Measurements from ENCODE around the gene PLCB2. TPM values are rescaled to one million over a fixed set of nuclear protein-coding genes. Genes with fewer than 3 reads are reported as not detected.

The PLCB2 gene
- total RNA-seq, 1 donor from 2014 or later, result 3.7 TPM

DNA sequence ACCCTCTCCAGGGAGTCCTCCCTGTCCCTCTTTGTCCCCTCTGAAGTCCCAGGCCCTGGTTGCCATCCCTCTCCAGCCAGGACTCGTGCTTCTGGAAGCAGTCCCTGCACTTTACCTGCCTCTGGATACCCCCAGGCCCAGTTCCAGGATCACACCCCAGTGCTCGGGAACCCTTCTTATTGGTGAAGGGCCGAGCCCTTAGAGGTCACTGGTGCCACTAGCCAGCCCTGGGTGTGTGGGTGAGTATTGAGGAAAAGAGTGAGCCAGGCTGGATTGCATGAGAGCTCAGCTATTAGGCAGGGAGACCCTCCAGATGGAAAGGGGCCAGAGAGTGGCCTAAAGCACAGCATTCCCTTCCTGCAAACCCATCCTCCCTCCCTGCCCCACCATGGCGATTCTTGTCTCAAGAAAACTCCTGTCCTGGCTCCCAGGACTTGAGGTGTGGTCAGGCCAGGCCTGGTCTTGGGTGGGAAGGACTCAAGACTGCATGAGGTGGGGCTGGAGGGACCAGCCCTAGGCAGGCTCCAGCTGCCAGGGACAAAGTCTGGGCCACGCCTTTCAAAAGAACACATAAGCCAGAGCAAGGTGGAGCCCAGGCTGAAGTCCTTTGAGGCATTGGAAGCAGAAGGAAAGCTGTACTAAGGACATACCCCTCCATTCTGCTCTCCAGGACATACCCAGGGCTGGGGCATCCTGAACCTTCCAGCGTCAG, 38.3 kb upstream of the PLCB2 start:
- no peak for DNase-seq (ENCODE audit: low read depth)
- no peak overlapping the region for H2AFZ ChIP-seq (ENCODE audit: low read depth, low read length)
- no peak for FAIRE-seq
- no peak overlapping the region for H3K4me3 Mint-ChIP-seq (ENCODE audit: unreplicated experiment)
- H3K4me3 ChIP-seq (ENCODE audit: insufficient read depth, low read depth, low read length), result no peak overlapping the region
- no peak overlapping the region for H3K27ac Mint-ChIP-seq (ENCODE audit: unreplicated experiment)
- no peak overlapping the region for H3K27ac ChIP-seq (ENCODE audit: low read depth, low read length)
- no peaks in the 10 kb centered on the region for H3K36me3 ChIP-seq (ENCODE audit: insufficient read depth, low read length)
- no peak overlapping the region for H3K4me2 ChIP-seq (ENCODE audit: low read length)
- peaks cover 25% of the 10 kb centered on the region for H3K27me3 Mint-ChIP-seq (ENCODE audit: low read depth, unreplicated experiment)
- H3K79me2 ChIP-seq (ENCODE audit: insufficient read depth, low read length), result no peaks in the 10 kb centered on the region
- peaks cover 2% of the 10 kb centered on the region for H3K9me3 Mint-ChIP-seq (ENCODE audit: unreplicated experiment)
- H3K27me3 ChIP-seq (ENCODE audit: insufficient read depth, low read length), result no peaks in the 10 kb centered on the region
- H3K36me3 Mint-ChIP-seq (ENCODE audit: low read depth, unreplicated experiment), result no peaks in the 10 kb centered on the region
- no peaks in the 10 kb centered on the region for H4K20me1 ChIP-seq (ENCODE audit: insufficient read depth, low read length)
- no peak overlapping the region for H3K9ac ChIP-seq (ENCODE audit: low read length)
- H3K9me3 ChIP-seq (ENCODE audit: insufficient read depth, low read depth, low read length), result no peaks in the 10 kb centered on the region
- peaks cover 20% of the 10 kb centered on the region for H3K4me1 Mint-ChIP-seq (ENCODE audit: low read depth, unreplicated experiment)
- TF ChIP-seq, protein P1, sequence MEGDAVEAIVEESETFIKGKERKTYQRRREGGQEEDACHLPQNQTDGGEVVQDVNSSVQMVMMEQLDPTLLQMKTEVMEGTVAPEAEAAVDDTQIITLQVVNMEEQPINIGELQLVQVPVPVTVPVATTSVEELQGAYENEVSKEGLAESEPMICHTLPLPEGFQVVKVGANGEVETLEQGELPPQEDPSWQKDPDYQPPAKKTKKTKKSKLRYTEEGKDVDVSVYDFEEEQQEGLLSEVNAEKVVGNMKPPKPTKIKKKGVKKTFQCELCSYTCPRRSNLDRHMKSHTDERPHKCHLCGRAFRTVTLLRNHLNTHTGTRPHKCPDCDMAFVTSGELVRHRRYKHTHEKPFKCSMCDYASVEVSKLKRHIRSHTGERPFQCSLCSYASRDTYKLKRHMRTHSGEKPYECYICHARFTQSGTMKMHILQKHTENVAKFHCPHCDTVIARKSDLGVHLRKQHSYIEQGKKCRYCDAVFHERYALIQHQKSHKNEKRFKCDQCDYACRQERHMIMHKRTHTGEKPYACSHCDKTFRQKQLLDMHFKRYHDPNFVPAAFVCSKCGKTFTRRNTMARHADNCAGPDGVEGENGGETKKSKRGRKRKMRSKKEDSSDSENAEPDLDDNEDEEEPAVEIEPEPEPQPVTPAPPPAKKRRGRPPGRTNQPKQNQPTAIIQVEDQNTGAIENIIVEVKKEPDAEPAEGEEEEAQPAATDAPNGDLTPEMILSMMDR (IDR thresholded peaks at IDR 0.05; ENCODE audit: insufficient read depth, low read depth, low read length), result no peak
- H3K4me1 ChIP-seq (ENCODE audit: insufficient read depth, low read length), result peaks cover 33% of the 10 kb centered on the region

DNA sequence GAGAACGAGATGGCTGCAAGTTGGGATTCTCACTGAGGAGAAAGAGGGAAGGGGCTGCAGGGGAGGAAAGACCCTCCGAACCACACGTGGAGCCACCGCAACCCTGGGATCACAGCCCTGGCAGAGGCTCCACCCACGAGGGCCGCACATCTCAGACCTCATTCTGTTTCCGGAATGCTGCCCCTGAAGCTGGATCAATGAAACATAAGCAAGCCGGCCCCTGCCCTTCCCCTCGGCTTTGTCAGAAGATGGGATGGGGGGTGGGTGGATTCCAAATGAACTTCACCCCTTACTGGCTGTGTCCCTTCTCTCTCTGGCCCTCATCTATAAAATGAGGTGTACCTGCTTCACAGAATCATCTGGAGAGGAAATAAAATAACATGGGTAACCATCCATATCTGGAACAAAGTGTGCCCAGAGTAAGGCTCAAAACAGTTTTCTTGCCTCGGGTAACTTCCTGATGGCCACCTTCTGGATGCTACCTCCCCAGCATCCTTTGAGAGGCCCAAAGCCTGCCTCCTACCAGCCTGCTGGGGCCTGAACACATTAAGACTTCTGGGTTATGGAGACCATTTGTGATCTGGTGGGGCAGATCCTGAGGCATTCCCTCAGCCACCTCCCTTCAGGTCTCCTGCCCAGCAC, 37.6 kb upstream of the PLCB2 start:
- FAIRE-seq, result no peak
- Mint-ChIP-seq H3K4me3 (ENCODE audit: unreplicated experiment) (no peak overlapping the region), H3K36me3 (ENCODE audit: low read depth, unreplicated experiment) (no peaks in the 10 kb centered on the region), H3K9me3 (ENCODE audit: unreplicated experiment) (peaks cover 2% of the 10 kb centered on the region), H3K4me1 (ENCODE audit: low read depth, unreplicated experiment) (peaks cover 21% of the 10 kb centered on the region), H3K27ac (ENCODE audit: unreplicated experiment) (no peak overlapping the region), H3K27me3 (ENCODE audit: low read depth, unreplicated experiment) (peaks cover 18% of the 10 kb centered on the region)
- no peak overlapping the region for H3K27ac ChIP-seq (ENCODE audit: low read depth, low read length)
- no peaks in the 10 kb centered on the region for H3K36me3 ChIP-seq (ENCODE audit: insufficient read depth, low read length)
- H3K9ac ChIP-seq (ENCODE audit: low read length), result no peak overlapping the region
- TF ChIP-seq, protein P1 (IDR thresholded peaks at IDR 0.05; ENCODE audit: insufficient read depth, low read depth, low read length), result no peak
- no peak for TF ChIP-seq EZH2 (IDR thresholded peaks at IDR 0.05; ENCODE audit: insufficient read depth, low read length)
- H3K79me2 ChIP-seq (ENCODE audit: insufficient read depth, low read length), result peaks cover 2% of the 10 kb centered on the region
- H3K4me1 ChIP-seq (ENCODE audit: insufficient read depth, low read length), result peaks cover 38% of the 10 kb centered on the region
- no peaks in the 10 kb centered on the region for H3K9me3 ChIP-seq (ENCODE audit: insufficient read depth, low read depth, low read length)
- DNase-seq (ENCODE audit: low read depth), result no peak
- H3K27me3 ChIP-seq (ENCODE audit: insufficient read depth, low read length), result no peaks in the 10 kb centered on the region
- no peak overlapping the region for H3K4me2 ChIP-seq (ENCODE audit: low read length)
- no peaks in the 10 kb centered on the region for H4K20me1 ChIP-seq (ENCODE audit: insufficient read depth, low read length)
- H2AFZ ChIP-seq (ENCODE audit: low read depth, low read length), result no peak overlapping the region
- H3K4me3 ChIP-seq (ENCODE audit: insufficient read depth, low read depth, low read length), result no peak overlapping the region

DNA sequence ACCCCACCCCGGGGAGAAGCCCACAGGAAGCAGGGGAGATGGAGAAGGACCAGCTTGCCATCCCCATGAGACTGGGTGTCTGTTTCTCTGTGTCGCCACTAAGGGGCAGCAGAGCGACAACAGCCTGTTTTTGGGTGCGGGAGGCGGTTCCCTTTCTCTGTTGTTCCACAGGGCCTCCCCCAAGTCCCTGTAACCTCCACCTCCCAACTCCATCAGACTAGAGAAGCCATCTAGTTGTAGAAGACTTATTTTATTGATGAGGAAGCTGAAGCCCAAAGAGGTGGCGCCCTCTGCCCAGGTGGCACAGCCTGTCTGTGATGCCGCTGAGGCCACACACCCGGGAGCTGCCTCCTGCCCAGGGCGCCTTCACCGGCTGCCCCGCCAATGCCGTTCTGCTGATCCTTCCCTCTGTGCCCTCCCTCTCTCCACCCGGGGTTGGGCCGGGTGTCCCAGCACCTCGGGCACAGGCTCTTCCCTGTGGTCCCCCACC, 36.9 kb upstream of the PLCB2 start:
- FAIRE-seq, result no peak
- H3K27me3 ChIP-seq (ENCODE audit: insufficient read depth, low read length), result no peaks in the 10 kb centered on the region
- H3K27ac ChIP-seq (ENCODE audit: low read depth, low read length), result peak overlapping the region; percentile 99
- peaks cover 45% of the 10 kb centered on the region for H3K4me1 ChIP-seq (ENCODE audit: insufficient read depth, low read length)
- TF ChIP-seq EZH2 (IDR thresholded peaks at IDR 0.05; ENCODE audit: insufficient read depth, low read length), result no peak
- TF ChIP-seq, protein P1 (IDR thresholded peaks at IDR 0.05; ENCODE audit: insufficient read depth, low read depth, low read length), result peak; percentile 52
- H3K4me1 Mint-ChIP-seq (ENCODE audit: low read depth, unreplicated experiment), result peaks cover 22% of the 10 kb centered on the region
- peaks cover 2% of the 10 kb centered on the region for H3K9me3 Mint-ChIP-seq (ENCODE audit: unreplicated experiment)
- peaks cover 9% of the 10 kb centered on the region for H3K79me2 ChIP-seq (ENCODE audit: insufficient read depth, low read length)
- no peaks in the 10 kb centered on the region for H3K36me3 Mint-ChIP-seq (ENCODE audit: low read depth, unreplicated experiment)
- H3K4me2 ChIP-seq (ENCODE audit: low read length), result peak overlapping the region; percentile 79
- H3K9me3 ChIP-seq (ENCODE audit: insufficient read depth, low read depth, low read length), result no peaks in the 10 kb centered on the region
- no peak overlapping the region for H3K4me3 Mint-ChIP-seq (ENCODE audit: unreplicated experiment)
- H3K9ac ChIP-seq (ENCODE audit: low read length), result peak overlapping the region; percentile 87
- H3K4me3 ChIP-seq (ENCODE audit: insufficient read depth, low read depth, low read length), result no peak overlapping the region
- peak overlapping the region; percentile 19 for H2AFZ ChIP-seq (ENCODE audit: low read depth, low read length)
- peaks cover 14% of the 10 kb centered on the region for H3K27me3 Mint-ChIP-seq (ENCODE audit: low read depth, unreplicated experiment)
- peak overlapping the region; percentile 93 for H3K27ac Mint-ChIP-seq (ENCODE audit: unreplicated experiment)
- peak; percentile 52 for DNase-seq (ENCODE audit: low read depth)
- no peaks in the 10 kb centered on the region for H3K36me3 ChIP-seq (ENCODE audit: insufficient read depth, low read length)
- H4K20me1 ChIP-seq (ENCODE audit: insufficient read depth, low read length), result no peaks in the 10 kb centered on the region

All from astrocyte (in vitro differentiated cells and primary cell).